GM12878 (cell line): Measurements from ENCODE around the gene GALT. TPM values are rescaled to one million over a fixed set of nuclear protein-coding genes. Genes with fewer than 3 reads are reported as not detected.

Experiments
- ATAC-seq: fragments of 200-7000 bp; cut with Tn5 transposase; 3 replicates; pipeline ENCODE4 v1.9.1; 2020; ENCODE audit warnings: mild to moderate bottlenecking, moderate library complexity
- BruUV-seq: library from RNA; stranded (reverse); fragments of 400-500 nt; replicated peaks from 2 replicates; lab custom pipeline; 2021; lab: Mats Ljungman, UMichigan
- CTCF ChIA-PET: fragments of 300-600 bp; sonication (Branson Sonifier 250); formaldehyde crosslinking; extraction: SDS; loops from one replicate; lab custom pipeline; 2021; ENCODE audit warnings: inconsistent platforms; lab: Yijun Ruan, JAX
- POLR2A ChIA-PET: fragments of 350-600 bp; formaldehyde crosslinking; extraction: SDS; loops from one replicate; lab custom pipeline; 2021; ENCODE audit warnings: inconsistent platforms; lab: Charles Lee
- RAD21 ChIA-PET: fragments of 300-600 bp; sonication (Branson Sonifier 250); formaldehyde crosslinking; loops from one replicate; lab custom pipeline; 2023; ENCODE audit warnings: antibody characterized with exemption; ENCODE audit not compliant: unreplicated experiment; lab: Charles Lee
- SMC1A ChIA-PET: fragments of 300-600 bp; sonication (Branson Sonifier 250); formaldehyde crosslinking; loops from one replicate; lab custom pipeline; 2023; ENCODE audit not compliant: unreplicated experiment, uncharacterized antibody; lab: Charles Lee
- DNase-seq: peaks from one replicate; pipeline ENCODE4 v3.0.0-alpha.2; 2011; ENCODE audit warnings: low read depth, low spot score
- FAIRE-seq: peaks from 3 replicates; lab custom pipeline; 2011; peaks lifted over from hg19 to GRCh38; lab: Jason Lieb, UNC
- H2AFZ ChIP-seq: 2 replicates; pipeline ENCODE4 v1.6.0; 2011; ENCODE audit warnings: low read depth, low read length, control low read depth; ENCODE audit not compliant: control insufficient read depth
- H3K27ac ChIP-seq: 2 replicates; pipeline ENCODE4 v1.5.1; 2011; ENCODE audit warnings: control low read depth; ENCODE audit not compliant: control insufficient read depth, insufficient read depth
- H3K27me3 ChIP-seq, 2 experiments: replicated peaks in 1 of 2; 2 replicates each; pipeline versions ENCODE4 v1.6.0 to v1.6.1; 2011; ENCODE audit warnings: low read length in 1 of 2; ENCODE audit not compliant: control insufficient read depth in 2 of 2, insufficient read depth in 2 of 2
- H3K36me3 ChIP-seq, 2 experiments: 2 replicates each; pipeline ENCODE4 v1.5.1; 2011; ENCODE audit warnings: low read length in 1 of 2; ENCODE audit not compliant: control insufficient read depth in 2 of 2, insufficient read depth in 2 of 2
- H3K4me1 ChIP-seq: 2 replicates; pipeline ENCODE4 v1.6.1; 2011; ENCODE audit warnings: mild to moderate bottlenecking, low read length, moderate library complexity, mixed read lengths; ENCODE audit not compliant: control insufficient read depth, insufficient read depth
- H3K4me2 ChIP-seq: 2 replicates; pipeline ENCODE4 v1.6.0; 2011; ENCODE audit warnings: control low read depth; ENCODE audit not compliant: control insufficient read depth, insufficient read depth
- H3K4me3 ChIP-seq: fragments of 200-600 bp; sonication (generic); 2 replicates; pipeline ENCODE4 v1.5.1; 2016
- H3K79me2 ChIP-seq: 2 replicates; pipeline ENCODE4 v1.6.0; 2011; ENCODE audit warnings: low read length; ENCODE audit not compliant: control insufficient read depth, insufficient read depth
- H3K9ac ChIP-seq: 2 replicates; pipeline ENCODE4 v1.8.0; 2011; ENCODE audit warnings: low read length, control low read depth, mixed read lengths; ENCODE audit not compliant: control insufficient read depth, insufficient read depth
- H3K9me3 ChIP-seq: replicated peaks from 3 replicates; pipeline ENCODE4 v1.5.1; 2011; ENCODE audit warnings: mild to moderate bottlenecking, low read length; ENCODE audit not compliant: control insufficient read depth, insufficient read depth
- H4K20me1 ChIP-seq: 2 replicates; pipeline ENCODE4 v1.6.0; 2011; ENCODE audit not compliant: control insufficient read depth, insufficient read depth
- ATF7 ChIP-seq: fragments of 450-650 bp; IDR thresholded peaks from 2 replicates; pipeline ENCODE4 v1.6.1; 2016; ENCODE audit warnings: low read depth, mild to moderate bottlenecking
- CBFB ChIP-seq: IDR thresholded peaks from 2 replicates; pipeline ENCODE4 v1.6.1; 2016; ENCODE audit warnings: antibody characterized with exemption, low read depth
- CHD1 ChIP-seq: IDR thresholded peaks from 2 replicates; pipeline ENCODE4 v1.6.1; 2012; ENCODE audit warnings: low read depth, low read length, improper control_type of control experiment
- CHD4 ChIP-seq: fragments of 200-600 bp; sonication (generic); IDR thresholded peaks from 2 replicates; pipeline ENCODE4 v1.6.1; 2016; ENCODE audit warnings: mild to moderate bottlenecking
- CREM ChIP-seq: IDR thresholded peaks from 2 replicates; pipeline ENCODE4 v1.6.1; 2014; ENCODE audit warnings: antibody characterized with exemption, low read depth
- EZH2 ChIP-seq: IDR thresholded peaks from 2 replicates; pipeline ENCODE4 v1.6.1; 2012; ENCODE audit warnings: low read depth, mild to moderate bottlenecking, control low read depth, inconsistent platforms, low read length, borderline replicate concordance; ENCODE audit not compliant: control insufficient read depth
- FOXK2 ChIP-seq: fragments of 450-650 bp; IDR thresholded peaks from 2 replicates; pipeline ENCODE4 v1.6.1; 2017; ENCODE audit warnings: mild to moderate bottlenecking, moderate library complexity
- JUNB ChIP-seq: IDR thresholded peaks from 2 replicates; pipeline ENCODE4 v1.6.1; 2016; ENCODE audit warnings: antibody characterized with exemption, mild to moderate bottlenecking
- NR2F1 ChIP-seq: fragments of 450-650 bp; conservative IDR thresholded peaks from 2 replicates; pipeline ENCODE4 v1.6.1; 2017; ENCODE audit warnings: mild to moderate bottlenecking
- NRF1 ChIP-seq: conservative IDR thresholded peaks from 2 replicates; pipeline ENCODE4 v1.6.1; 2011; ENCODE audit warnings: mild to moderate bottlenecking, low read depth, low read length, improper control_type of control experiment
- PAX8 ChIP-seq: fragments of 450-650 bp; IDR thresholded peaks from 2 replicates; pipeline ENCODE4 v1.6.1; 2017; ENCODE audit warnings: mild to moderate bottlenecking, moderate library complexity
- RELB ChIP-seq: fragments of 450-650 bp; IDR thresholded peaks from 2 replicates; pipeline ENCODE4 v1.6.1; 2017; ENCODE audit warnings: low read depth, mild to moderate bottlenecking, moderate library complexity
- SMC3 ChIP-seq: IDR thresholded peaks from 2 replicates; pipeline ENCODE4 v1.6.1; 2011; ENCODE audit warnings: low read length, improper control_type of control experiment, borderline replicate concordance
- TARDBP ChIP-seq: IDR thresholded peaks from 2 replicates; pipeline ENCODE4 v1.6.1; 2016; ENCODE audit warnings: borderline replicate concordance
- ZNF217 ChIP-seq: fragments of 450-650 bp; IDR thresholded peaks from 2 replicates; pipeline ENCODE4 v1.6.1; 2017; ENCODE audit warnings: antibody characterized with exemption, mild to moderate bottlenecking
- ZNF24 ChIP-seq: fragments of 450-650 bp; IDR thresholded peaks from 2 replicates; pipeline ENCODE4 v1.6.1; 2017; ENCODE audit warnings: antibody characterized with exemption, mild to moderate bottlenecking
- ZNF384 ChIP-seq: IDR thresholded peaks from 2 replicates; pipeline ENCODE4 v1.6.1; 2012; ENCODE audit warnings: low read depth, mild to moderate bottlenecking, low read length, improper control_type of control experiment, borderline replicate concordance
- in situ Hi-C: fragments of 300-500 bp; cut with MboI; formaldehyde crosslinking; loops from 9 replicates; pipeline ENCODE4 v1.14.3; 2018; ENCODE audit warnings: mixed read lengths
- intact Hi-C: fragments of 100-400 bp; cut with micrococcal nuclease; formaldehyde crosslinking; loops from one replicate; pipeline ENCODE4 v1.14.2; 2022; ENCODE audit not compliant: unreplicated experiment
- polyA plus RNA-seq, 11 experiments: library from polyadenylated mRNA; depleted of rRNA in 4 of 11; unstranded in 6 of 11; stranded (reverse) in 5 of 11; fragments of >200 nt; fragmentation: Nextera tagmentation in 4 of 11; fragmentation: Illumina TruSeq in 1 of 11; extraction: Ambion mirVana in 4 of 11; extraction: Trizol in 1 of 11; gene quantifications; 1 replicate in 1 of 11; 2 replicates in 10 of 11; pipeline versions ENCODE4 v1.2.1 to v1.2.3, GENCODE V29; 2011 to 2016; ENCODE audit warnings: inconsistent platforms in 2 of 11, missing spikeins in 2 of 11, low read depth in 1 of 11
- total RNA-seq, 4 experiments: library from RNA; depleted of rRNA in 3 of 4; stranded (reverse); fragments of >200 nt in 3 of 4; fragmentation: Illumina TruSeq in 1 of 4; extraction: Trizol in 1 of 4; gene quantifications; 2 replicates each; pipeline versions ENCODE4 v1.2.1 to v1.2.3, GENCODE V29; 2013 to 2021

GALT gene
- total and polyA plus RNA-seq, 10 of the 15 experiments (the other 5 are each of a cell fraction or from before 2014, with no cell fraction given) = 9.3 to 34.1 (median 26.9) TPM

GRCh38 chr9:34606190-34606589 is 40.3 kb upstream of the GALT start:
- H3K27ac ChIP-seq = no peak overlapping the region
- no peak for FAIRE-seq
- CTCF ChIA-PET = interaction anchor here (1.4 to 5.0 kb wide), 6 partner anchors 11 to 202 kb away, joined by 3 to 39 read pairs (median 9); partner anchors contain the start of genes DCTN3 and GALT
- intact Hi-C loops (no loop called here), in situ Hi-C loops (no loop called here)
- no peaks in the 10 kb centered on the region; the same call in 2 of the 3 replicates for H3K9me3 ChIP-seq
- SMC1A ChIA-PET = no interaction called here
- H3K27me3 ChIP-seq = peaks cover 0 to 1% of the 10 kb centered on the region in 2 experiments; a peak in 2 of 4 replicates
- H3K4me3 ChIP-seq = no peak overlapping the region
- no TSS peak for BruUV-seq
- 0 out of 4 replicates have a peak, but pooled peaks cover 0 to 2% of the 10 kb centered on the region in 2 experiments for H3K36me3 ChIP-seq
- H2AFZ ChIP-seq = no peak overlapping the region
- no peak for DNase-seq
- H3K4me2 ChIP-seq = no peak overlapping the region
- no peak for ATAC-seq
- no peak for TF ChIP-seq CHD4
- TF ChIP-seq CBFB = no peak
- no peak for TF ChIP-seq CHD1
- no peak for TF ChIP-seq PAX8
- no peak for TF ChIP-seq NR2F1
- no peak for TF ChIP-seq ZNF24
- no peak for TF ChIP-seq EZH2
- no peak for TF ChIP-seq ZNF384
- TF ChIP-seq TARDBP = no peak
- TF ChIP-seq ATF7 = no peak
- TF ChIP-seq FOXK2 = no peak
- TF ChIP-seq RELB = no peak
- no peak for TF ChIP-seq ZNF217
- no peak for TF ChIP-seq JUNB
- no peak for TF ChIP-seq NRF1
- TF ChIP-seq CREM = no peak
- TF ChIP-seq SMC3 = no peak
- RAD21 ChIA-PET = interaction anchor here (1.3 kb wide), 1 partner anchor 19 kb away, joined by 3 read pairs; no protein-coding TSS in a partner anchor
- no peaks in the 10 kb centered on the region for H4K20me1 ChIP-seq
- H3K4me1 ChIP-seq = no peaks in the 10 kb centered on the region
- H3K79me2 ChIP-seq = peaks cover under 1% of the 10 kb centered on the region
- H3K9ac ChIP-seq = no peak overlapping the region
- POLR2A ChIA-PET = no interaction called here
